Melanocyte of skin (primary cell): Measurements from ENCODE around the gene CCDC149. TPM values are rescaled to one million over a fixed set of nuclear protein-coding genes. Genes with fewer than 3 reads are reported as not detected.

ENCODE experiments used
- small RNA-seq, 2 donors: library from RNA; depleted of rRNA; stranded (forward); fragments of <200 nt; gene quantifications; one replicate each; pipeline ENCODE3, GENCODE V24; 2012
- total RNA-seq, 2 donors: library from RNA; depleted of rRNA; stranded (reverse); fragments of >200 nt; gene quantifications; 2 replicates each; pipeline ENCODE4 v1.2.3, GENCODE V29; 2012

CCDC149 gene
- 1 to 10 TPM; 2.7 to 6.9 TPM for total RNA-seq

GRCh38 chr4:24912252-24913118 lies at the start of gene CCDC149:
TSS of gene CCDC149 (minus strand) at chr4:24913042. CDS start at chr4:24912864, 178 bp downstream.

GRCh38 chr4:24794916-24795665 lies 117.8 kb downstream of the CCDC149 start, which contains the start of gene SOD3:
TSS of gene SOD3 (plus strand) at chr4:24795573. CDS start at chr4:24799522, 3,949 bp downstream.

Small RNA genes within 50 kb of the gene (small RNA-seq; reads per million reads assigned to genes)
- 0 reads per million in 2 donors for gene AC006390.1

Other genes with a start within 250 kb of the CCDC149 start
- gene SOD3, start 117.5 kb downstream of the CCDC149 start, total RNA-seq: under 1 TPM in 1 of 2 donors, not detected in 1; 0.34 TPM
- gene LGI2, start 117.9 kb upstream of the CCDC149 start, total RNA-seq: under 1 TPM in 1 of 2 donors, not detected in 1; under 0.01 TPM
- 1 to 10 TPM; 6.7 to 6.9 TPM for gene SEPSECS, start 247.4 kb upstream of the CCDC149 start, total RNA-seq